Lung (tissue), 12 donors: ENCODE measurements around the gene SYNE3. TPM values are rescaled to one million over a fixed set of nuclear protein-coding genes. Genes with fewer than 3 reads are reported as not detected.
A peak's percentile ranks its signal among the peaks of the same experiment; 100 is the strongest.

Experiments
- ATAC-seq: fragments of 200-7000 bp; cut with Tn5 transposase; one replicate; pipeline ENCODE4 v1.9.1; 2020; ENCODE audit warnings: moderate number of reproducible peaks; ENCODE audit not compliant: insufficient read depth, low FRiP score
- DNase-seq, 3 donors: peaks; one replicate each; pipeline ENCODE4 v3.0.0-alpha.2; 2013 to 2017
- H3K27ac ChIP-seq, 2 donors: one replicate each; pipeline ENCODE4 v1.5.1; 2013; ENCODE audit warnings: mild to moderate bottlenecking in 2 of 2, moderate library complexity in 2 of 2, control low read depth in 1 of 2, inconsistent platforms in 1 of 2, low read depth in 1 of 2, low read length in 1 of 2
- H3K27me3 ChIP-seq, 3 donors: one replicate each; pipeline ENCODE4 v1.5.1; 2013; ENCODE audit warnings: low read length in 2 of 3; ENCODE audit not compliant: control insufficient read depth in 3 of 3, insufficient read depth in 3 of 3
- H3K36me3 ChIP-seq, 4 donors: one replicate each; pipeline ENCODE4 v1.5.1; 2013; ENCODE audit warnings: low read length in 4 of 4, mild to moderate bottlenecking in 1 of 4, moderate library complexity in 1 of 4; ENCODE audit not compliant: control insufficient read depth in 4 of 4, insufficient read depth in 4 of 4
- H3K4me1 ChIP-seq, 5 donors: one replicate each; pipeline ENCODE4 v1.5.1; 2013; ENCODE audit warnings: low read length in 5 of 5, mild to moderate bottlenecking in 2 of 5, moderate library complexity in 1 of 5; ENCODE audit not compliant: control insufficient read depth in 5 of 5, insufficient read depth in 5 of 5
- H3K4me3 ChIP-seq: one replicate; pipeline ENCODE4 v1.5.1; 2013; ENCODE audit warnings: mild to moderate bottlenecking, control low read depth, moderate library complexity
- H3K9ac ChIP-seq, 2 donors: one replicate each; pipeline ENCODE4 v1.5.1; 2013; ENCODE audit warnings: low read length in 2 of 2, control low read depth in 1 of 2; ENCODE audit not compliant: insufficient read depth in 1 of 2
- H3K9me3 ChIP-seq, 4 donors: one replicate each; pipeline ENCODE4 v1.5.1; 2013; ENCODE audit warnings: low read length in 3 of 4, mild to moderate bottlenecking in 1 of 4, moderate library complexity in 1 of 4; ENCODE audit not compliant: control insufficient read depth in 4 of 4, insufficient read depth in 3 of 4
- WGBS, 2 donors: extraction: QIAGEN DNeasy Blood & Tissue Kit; methylation state at CpG; one replicate each; pipeline ENCODE4 v1.1.7; 2013; 5-methylcytosine and 5-hydroxymethylcytosine counted together
- polyA plus RNA-seq, 2 donors: library from polyadenylated mRNA; stranded (reverse); fragments of 200-250 nt; gene quantifications; one replicate each; pipeline ENCODE4 v1.2.1, GENCODE V29; 2013
- total RNA-seq, 2 donors: library from RNA; depleted of rRNA in 1 of 2; stranded (reverse); fragments of >200 nt in 1 of 2; gene quantifications; one replicate each; pipeline ENCODE4 v1.2.1, GENCODE V29; 2014 to 2021
- TF ChIP-seq, protein P1 (sequence below): IDR thresholded peaks from 2 replicates; pipeline ENCODE4 v1.5.1; 2012; ENCODE audit warnings: mild to moderate bottlenecking; ENCODE audit errors: control extremely low read depth, extremely low read depth
- donor health status: control.
- donor health status: control.
- donor health status: Bipolar disorder and iron deficiency.
- donor health status: healthy.
- donor health status: DM: yes; HTN: yes; CAD: no.

The SYNE3 gene
- total and polyA plus RNA-seq, 4 donors = 2.7 to 30.5 (median 6.1) TPM

DNA sequence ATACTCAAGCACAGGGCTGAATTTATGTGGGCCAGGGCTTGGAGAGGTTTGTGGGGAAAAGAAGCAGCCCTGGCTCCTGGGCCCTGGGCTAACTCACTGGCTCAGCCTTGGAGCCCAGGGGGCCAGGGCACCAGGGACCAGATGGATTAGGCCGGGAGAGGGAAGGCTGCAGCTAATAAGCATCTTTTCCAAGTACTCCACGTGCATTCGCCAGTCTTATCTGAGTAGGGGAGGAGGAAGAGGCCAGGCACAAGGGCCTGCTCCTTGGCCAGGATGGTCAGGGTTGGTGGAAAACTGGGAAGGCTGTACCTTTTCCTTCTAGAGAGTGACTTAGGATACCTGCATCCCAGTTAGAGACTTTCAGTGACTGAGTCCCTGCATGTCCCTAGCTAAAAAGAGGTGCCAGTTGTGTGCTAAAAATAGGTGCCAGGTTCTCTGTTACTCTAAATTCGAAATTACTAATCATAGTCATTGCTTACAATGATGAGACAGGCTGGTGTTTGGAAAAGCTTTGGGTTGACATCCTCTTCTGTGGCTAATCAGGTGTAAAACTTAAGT is 19.7 kb upstream of the SYNE3 start:
- DNase-seq (no peak), ATAC-seq (no peak)
- Histone ChIP-seq H3K36me3 (peaks cover 0 to 4% (median 0%) of the 10 kb centered on the region in 4 donors), H3K9me3 (no peaks in the 10 kb centered on the region), H3K4me3 (peak overlapping the region; percentile 98), H3K4me1 (peaks cover 11 to 54% (median 31%) of the 10 kb centered on the region in 5 donors), H3K27ac (peak overlapping the region in 1 of 2 donors; percentile 73), H3K9ac (peak overlapping the region; percentile 61 to 84), H3K27me3 (no peaks in the 10 kb centered on the region)
- 35 to 37% methylated on average over 4 of the region's 4 CpGs for WGBS, 2 donors
- TF ChIP-seq, protein P1, sequence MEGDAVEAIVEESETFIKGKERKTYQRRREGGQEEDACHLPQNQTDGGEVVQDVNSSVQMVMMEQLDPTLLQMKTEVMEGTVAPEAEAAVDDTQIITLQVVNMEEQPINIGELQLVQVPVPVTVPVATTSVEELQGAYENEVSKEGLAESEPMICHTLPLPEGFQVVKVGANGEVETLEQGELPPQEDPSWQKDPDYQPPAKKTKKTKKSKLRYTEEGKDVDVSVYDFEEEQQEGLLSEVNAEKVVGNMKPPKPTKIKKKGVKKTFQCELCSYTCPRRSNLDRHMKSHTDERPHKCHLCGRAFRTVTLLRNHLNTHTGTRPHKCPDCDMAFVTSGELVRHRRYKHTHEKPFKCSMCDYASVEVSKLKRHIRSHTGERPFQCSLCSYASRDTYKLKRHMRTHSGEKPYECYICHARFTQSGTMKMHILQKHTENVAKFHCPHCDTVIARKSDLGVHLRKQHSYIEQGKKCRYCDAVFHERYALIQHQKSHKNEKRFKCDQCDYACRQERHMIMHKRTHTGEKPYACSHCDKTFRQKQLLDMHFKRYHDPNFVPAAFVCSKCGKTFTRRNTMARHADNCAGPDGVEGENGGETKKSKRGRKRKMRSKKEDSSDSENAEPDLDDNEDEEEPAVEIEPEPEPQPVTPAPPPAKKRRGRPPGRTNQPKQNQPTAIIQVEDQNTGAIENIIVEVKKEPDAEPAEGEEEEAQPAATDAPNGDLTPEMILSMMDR = no peak

- no peaks in the 10 kb centered on the region for H3K27me3 ChIP-seq
- H3K4me3 ChIP-seq = peak overlapping the region; percentile 98
- peak overlapping the region; percentile 61 to 84 for H3K9ac ChIP-seq
- no peak for DNase-seq
- peaks cover 0 to 4% (median 0%) of the 10 kb centered on the region in 4 donors for H3K36me3 ChIP-seq
- H3K27ac ChIP-seq = peak overlapping the region; percentile 69 to 73
- no peak for ATAC-seq
- H3K4me1 ChIP-seq = peaks cover 12 to 56% (median 31%) of the 10 kb centered on the region in 5 donors
- TF ChIP-seq, protein P1 = no peak
- H3K9me3 ChIP-seq = no peaks in the 10 kb centered on the region
- 2% methylated on average over 52 of the region's 52 CpGs for WGBS, 2 donors
These were observed 19.0 kb upstream of the SYNE3 start for GRCh38 chr14:95535226-95536021.

- no peaks in the 10 kb centered on the region for H3K9me3 ChIP-seq
- peak within 1 kb of the TSS; percentile 78 to 91 for H3K27ac ChIP-seq
- H3K27me3 ChIP-seq = no peaks in the 10 kb centered on the region
- WGBS, 2 donors = 0% methylated on average over 86 to 97 of the region's 97 CpGs
- peak within 1 kb of the TSS; percentile 73 to 84 for H3K9ac ChIP-seq
- ATAC-seq = peak; percentile 98
- peak; percentile 100 for DNase-seq
- peaks cover 13 to 56% (median 31%) of the 10 kb centered on the region in 5 donors for H3K4me1 ChIP-seq
- peaks cover 0 to 4% (median under 1%) of the 10 kb centered on the region in 4 donors for H3K36me3 ChIP-seq
- peak within 1 kb of the TSS; percentile 98 for H3K4me3 ChIP-seq
- TF ChIP-seq, protein P1 = no peak
These were observed 18.1 kb upstream of the SYNE3 start, which contains the start of gene GLRX5 for GRCh38 chr14:95534299-95535225. Gene GLRX5 (plus strand): TSS chr14:95535050. CDS start chr14:95535090, 40 bp downstream.
